GM21723 (cell line): ENCODE measurements around the gene TP53.
"Not testable (repeated sequence)": the region's sequence is repeated elsewhere in the genome, so short reads cannot be mapped to it uniquely, and the experiment has no call there.

Experiments used
- ATAC-seq: cut with Tn5 transposase; IDR thresholded peaks from one replicate; pipeline ENCODE4 v1.9.1; 2021; ENCODE audit warnings: mild to moderate bottlenecking, moderate library complexity; ENCODE audit not compliant: unreplicated experiment

Gene TP53

DNA sequence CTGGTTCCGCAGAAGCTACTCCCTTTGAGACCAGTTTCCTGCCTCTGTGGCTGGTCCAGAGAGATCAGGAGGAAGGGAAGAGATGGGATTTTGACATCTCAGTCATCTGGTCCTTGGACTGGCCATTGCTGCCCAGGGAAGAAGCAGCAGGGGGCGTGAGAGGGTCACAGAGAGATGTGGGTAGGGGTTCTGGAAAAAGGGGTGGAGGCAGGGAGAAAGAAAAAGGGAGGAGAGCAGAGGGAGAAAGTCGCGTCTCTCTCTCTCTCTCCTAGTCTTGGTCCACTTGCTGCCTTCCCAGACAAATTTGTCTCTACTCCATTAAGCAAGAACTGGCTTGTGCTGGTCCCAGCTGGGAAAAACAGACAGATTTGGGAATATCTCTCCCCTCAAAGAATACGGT is 52.9 kb downstream of the TP53 start:
- no peak for ATAC-seq

DNA sequence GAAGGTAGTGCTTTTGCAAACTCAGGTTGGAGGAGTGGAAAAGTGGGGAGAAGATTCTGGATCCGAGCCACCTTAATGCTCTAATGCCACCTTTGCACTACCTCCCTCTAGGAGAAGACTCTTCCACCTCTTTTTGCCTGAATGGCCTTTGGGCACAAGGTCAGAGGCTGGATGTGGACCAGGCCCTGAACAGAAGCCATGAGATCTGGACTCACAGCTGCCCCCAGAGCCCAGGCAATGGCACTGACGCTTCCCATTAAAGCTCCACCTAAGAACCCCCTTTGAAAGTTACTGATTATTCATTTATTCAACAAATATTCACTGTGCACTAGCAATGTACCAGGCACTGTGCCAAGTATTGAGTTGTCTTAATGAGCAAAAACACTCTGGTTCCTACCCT is 54.2 kb downstream of the TP53 start:
- no peak for ATAC-seq

DNA sequence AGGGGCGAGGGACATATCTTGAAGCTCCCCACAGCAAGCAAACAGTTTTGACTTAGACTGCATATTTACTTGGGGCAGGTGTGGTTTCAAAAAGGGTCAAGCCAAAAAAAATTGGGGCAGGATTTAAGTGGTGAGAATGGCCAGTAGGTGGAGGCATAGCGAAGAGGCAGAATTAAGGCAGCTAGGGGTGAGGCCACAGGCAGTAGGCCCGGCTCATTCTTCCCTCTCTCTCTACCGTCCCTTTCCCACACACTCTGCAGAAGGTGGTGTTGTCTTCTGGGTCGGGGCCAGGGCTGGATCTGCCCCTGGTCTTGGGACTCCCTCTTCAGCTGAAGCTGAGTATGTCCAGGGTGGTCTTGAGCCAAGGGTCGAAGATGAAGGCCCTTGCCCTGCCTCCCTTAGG is 54.8 kb downstream of the TP53 start:
- ATAC-seq: no peak

DNA sequence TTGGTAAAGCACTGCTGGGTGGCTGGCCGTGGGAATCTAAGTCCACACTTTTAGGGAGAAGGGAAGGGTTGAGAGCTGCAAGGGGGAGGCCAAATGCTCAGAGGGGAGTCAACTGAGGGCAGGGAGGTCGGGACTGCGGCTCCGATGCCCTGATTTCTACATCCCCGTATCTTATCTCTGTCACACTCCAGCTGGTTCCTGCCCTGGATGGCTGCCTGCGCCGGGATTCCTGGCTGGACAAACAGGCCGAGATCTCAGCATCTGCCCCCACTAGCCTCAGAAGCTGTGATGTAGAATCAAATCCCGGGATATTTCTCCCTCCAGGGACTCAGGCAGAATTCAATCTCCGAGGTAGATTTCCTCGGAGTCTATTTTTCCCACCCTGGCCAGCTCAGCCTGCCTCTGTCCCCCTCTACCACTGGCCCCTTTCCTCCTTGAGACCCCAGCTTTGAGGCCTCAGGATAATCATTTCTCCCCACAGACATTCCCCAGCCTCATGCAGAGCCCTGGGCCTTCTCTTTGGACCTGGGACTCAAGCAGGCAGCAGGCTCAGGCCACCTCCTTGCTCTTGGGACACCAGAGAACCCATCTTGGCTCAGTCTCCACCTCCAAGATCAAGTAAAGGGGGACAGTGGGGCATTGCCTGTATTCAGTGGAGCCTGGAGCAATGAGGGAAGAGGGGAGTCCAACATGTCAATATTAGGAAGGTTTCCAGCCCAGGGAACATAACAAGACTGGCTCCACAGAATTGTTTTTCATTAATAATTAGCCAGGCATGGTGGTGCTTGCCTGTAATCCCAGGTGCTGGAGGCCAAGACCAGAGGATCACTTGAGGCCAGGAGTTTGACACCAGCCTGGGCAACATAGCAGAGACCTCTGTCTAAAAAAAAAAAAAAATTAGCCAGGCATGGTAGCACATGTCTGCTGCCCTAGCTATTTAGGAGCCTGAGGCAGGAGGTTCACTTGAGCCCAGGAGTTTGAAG is 55.6 kb downstream of the TP53 start:
- no peak for ATAC-seq

DNA sequence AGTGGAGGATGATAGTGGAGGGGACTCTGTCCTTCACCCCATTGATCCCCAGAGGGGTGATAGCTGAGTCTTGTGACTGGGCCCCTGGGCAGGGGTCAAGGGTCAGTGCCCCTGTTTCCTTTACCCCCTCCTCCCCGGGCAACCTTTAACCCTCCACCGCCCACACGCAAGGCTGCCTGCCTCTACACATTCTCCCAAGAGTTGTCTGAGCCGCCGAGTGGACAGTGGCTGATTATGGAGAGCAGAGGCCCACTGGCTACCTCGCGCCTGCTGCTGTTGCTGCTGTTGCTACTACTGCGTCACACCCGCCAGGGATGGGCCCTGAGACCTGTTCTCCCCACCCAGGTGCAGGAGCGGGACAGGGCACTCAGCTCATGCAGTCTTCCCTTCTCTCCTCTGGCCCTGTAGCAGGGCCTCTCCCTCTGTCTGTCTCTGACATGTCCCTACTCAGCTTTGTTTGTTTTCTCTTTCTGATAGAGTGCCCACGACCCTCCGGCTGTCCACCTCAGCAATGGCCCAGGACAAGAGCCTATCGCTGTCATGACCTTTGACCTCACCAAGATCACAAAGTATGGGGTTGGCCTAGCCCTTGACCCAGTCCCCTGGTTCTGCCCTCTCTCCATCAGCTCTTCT is 57.2 kb downstream of the TP53 start, which contains the start of gene SHBG:
TSS of gene SHBG (plus strand) at position 197 of the 633 bp plus-strand sequence. CDS start at position 235, 38 bp downstream.
- no peak for ATAC-seq

DNA sequence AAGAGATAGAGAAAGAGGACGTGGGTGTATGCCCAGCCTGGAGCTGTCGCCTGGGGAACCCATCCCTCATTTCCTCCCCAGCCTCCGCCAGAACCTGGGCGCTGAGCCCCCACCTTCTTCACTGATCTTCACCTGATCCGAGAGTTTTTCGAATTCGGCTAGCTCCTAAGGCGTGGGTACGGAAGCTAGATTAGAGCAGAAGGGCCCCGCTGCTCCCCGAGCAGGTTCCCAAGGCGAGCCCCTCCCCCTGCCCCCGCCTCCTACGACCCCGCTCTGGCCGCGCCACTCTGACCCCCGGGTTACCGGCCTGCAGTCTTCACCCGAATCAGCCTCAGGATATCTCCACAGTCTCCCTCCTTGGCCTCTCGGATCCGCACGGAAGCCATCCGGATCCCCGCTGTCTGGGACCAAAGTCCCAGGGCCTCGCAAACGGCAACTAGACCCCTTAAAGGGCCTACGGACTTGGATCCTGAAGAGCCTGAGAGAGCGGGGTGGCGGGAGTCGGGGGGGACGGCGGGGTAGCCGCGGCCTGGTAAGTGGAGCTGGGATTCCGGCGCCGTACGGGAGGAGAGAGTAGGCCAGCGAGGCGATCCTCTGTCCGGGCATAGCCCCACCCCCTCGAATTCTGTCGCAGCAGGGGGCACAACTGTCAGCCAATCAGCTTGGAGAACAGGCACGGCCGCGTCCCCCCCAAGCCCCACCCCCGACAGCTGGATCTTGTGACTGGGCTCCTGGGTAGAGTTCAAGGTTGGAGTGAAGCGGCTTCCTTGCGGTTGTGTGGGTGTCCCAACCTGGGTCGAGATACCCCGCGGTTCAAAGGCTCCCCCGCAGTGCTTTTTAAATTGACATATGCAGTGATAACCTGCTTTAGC is 59.8 kb downstream of the TP53 start, which contains the start of gene SAT2:
TSS of gene SAT2 (minus strand) at position 572 of the 872 bp plus-strand sequence. CDS start at position 386, 186 bp downstream.
- ATAC-seq: peak; percentile 77

DNA sequence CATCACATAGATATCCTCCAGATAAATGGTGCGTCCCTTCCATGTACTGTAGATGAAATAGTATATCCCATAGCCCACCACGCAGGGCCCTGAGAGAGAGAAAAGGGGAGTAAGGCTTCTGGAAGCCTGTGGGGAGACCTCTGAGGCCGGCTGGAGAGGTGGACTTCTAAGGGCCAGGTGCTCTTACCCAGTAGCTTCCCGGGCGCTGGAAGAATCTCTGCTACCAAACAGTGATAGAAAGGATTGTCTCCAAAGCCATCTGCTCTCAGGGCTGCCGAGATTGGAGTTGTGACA is 60.4 kb downstream of the TP53 start:
- ATAC-seq: no peak

DNA sequence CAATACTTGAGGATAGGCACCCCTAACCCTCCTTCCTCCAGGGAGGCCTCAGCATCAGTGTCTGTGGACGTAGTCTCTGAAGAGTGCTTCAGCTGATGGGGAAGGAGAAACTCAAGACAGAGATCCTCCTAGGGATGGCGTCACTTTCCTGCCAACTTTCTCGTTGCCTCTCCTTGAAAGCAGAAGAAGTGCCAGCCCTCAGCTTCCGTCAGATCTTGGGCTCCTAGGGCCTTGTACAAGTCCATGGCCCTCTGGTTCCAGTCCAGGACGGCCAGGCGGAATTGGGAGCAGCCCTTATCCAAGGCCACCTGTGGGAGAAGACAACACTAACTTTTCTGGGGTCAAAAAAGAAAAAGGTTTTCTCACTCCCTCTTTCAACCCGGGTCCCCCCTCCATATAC is 61.0 kb downstream of the TP53 start:
- no peak for ATAC-seq

DNA sequence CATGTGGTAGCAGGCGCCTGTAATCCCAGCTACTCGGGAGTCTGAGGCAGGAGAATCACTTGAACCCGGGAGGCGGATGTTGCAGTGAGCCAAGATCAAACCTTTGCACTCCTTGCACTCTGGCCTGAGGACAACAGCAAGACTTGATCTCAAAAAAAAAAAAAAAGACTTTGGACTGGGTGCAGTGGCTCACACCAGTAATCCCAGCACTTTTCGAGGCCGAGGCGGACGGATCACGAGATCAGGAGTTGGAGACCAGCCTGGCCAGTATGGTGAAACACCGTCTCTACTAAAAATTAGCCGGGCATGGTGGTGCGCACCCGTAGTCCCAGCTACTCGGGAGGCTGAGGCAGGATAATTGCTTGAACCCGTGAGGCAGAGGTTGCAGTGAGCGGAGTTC is 61.5 kb downstream of the TP53 start:
- ATAC-seq: not testable (repeated sequence)

DNA sequence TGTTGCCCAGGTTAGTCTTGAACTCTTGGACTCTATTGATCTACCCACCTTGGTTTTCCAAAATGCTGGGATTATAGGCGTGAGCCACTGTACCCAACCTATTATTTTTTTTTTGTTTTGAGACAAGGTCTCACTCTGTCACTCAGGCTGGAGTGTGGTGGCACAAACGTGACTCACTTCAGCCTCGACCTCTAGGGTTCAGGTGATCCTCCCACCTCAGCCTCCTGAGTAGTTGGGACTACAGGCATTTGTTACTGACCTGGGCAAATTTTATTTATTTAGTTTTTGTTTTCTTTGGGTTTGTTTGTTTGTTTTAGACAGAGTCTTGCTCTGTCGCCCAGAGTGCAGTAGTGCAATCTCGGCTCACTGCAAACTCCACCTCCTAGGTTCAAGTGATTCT is 63.6 kb downstream of the TP53 start:
- ATAC-seq: no peak

DNA sequence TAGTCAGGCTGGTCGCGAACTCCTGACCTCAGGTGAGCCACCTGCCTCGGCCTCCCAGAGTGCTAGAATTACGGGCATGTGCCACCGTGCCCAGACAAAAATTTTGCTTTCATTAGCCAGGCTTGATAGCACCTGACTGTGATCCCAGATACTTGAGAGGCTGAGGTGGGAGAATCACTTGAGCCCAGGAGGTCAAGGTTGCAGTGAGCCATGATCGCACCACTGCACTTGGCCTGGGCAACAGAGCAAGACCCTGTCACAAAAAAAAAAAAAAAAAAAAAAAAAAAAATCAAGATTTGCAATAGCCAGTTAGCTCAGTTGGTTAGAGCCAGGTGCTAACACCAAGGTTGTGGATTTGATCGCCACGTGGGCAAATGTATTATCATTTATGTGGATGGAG is 66.5 kb downstream of the TP53 start:
- no peak for ATAC-seq

DNA sequence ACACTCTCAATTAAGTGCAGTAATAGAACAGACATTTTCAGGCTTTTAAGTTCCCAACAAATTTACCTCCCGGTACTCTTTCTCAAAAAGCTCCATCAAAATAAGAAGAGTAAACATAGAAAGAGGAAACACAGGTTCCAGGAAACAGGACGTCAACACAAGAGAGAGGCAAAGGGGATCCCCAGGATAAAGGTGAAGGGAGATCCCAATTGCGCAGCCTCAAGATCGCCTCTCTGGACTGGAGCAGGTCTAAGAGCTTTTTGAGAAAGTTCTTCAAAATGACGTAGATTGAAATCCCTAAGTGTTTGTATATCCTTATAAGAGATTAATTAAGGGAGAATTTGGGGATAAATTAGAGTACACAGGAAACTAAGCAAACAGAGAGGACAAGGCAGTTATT is 68.7 kb downstream of the TP53 start:
- no peak for ATAC-seq
